Measurements from ENCODE around the gene SLC37A2. TPM values are rescaled to one million over a fixed set of nuclear protein-coding genes. Genes with fewer than 3 reads are reported as not detected.
"Not testable (repeated sequence)": the region's sequence is repeated elsewhere in the genome, so short reads cannot be mapped to it uniquely, and the experiment has no call there.

SLC37A2 gene
- total and polyA plus RNA-seq, 2 of the 4 experiments (the other 2 are of a cell fraction) = 0.72 to 1.1 TPM

DNA sequence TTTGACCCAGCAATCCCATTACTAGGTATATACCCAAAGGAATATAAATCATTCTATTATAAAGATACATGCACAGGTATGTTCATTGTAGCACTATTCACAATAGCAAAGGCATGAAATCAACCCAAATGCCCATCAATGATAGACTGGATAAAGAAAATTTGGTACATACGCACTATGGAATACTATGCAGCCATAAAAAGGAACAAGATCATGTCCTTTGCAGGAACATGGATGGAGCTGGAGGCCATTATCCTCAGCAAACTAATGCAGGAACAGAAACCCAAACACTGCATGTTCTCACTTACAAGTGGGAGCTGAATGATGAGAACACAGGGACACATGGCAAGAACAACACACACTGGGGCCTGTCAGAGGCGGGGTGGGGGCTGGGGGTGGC is 7.0 kb upstream of the SLC37A2 start:
- H3K14ac ChIP-seq (replicated peaks; ENCODE audit: low read depth, low read length); dilution Hi-C loops (cut with HindIII; ENCODE audit: low sequenced_read_pairs, unreplicated experiment); H3K27me3 ChIP-seq (ENCODE audit: control insufficient read depth, insufficient read depth, low read length); H3K18ac ChIP-seq (ENCODE audit: low read depth, low read length); H3K4me2 ChIP-seq (ENCODE audit: low read depth, low read length); intact Hi-C loops (cut with micrococcal nuclease); ATAC-seq (ENCODE audit: low read depth); H4K8ac ChIP-seq (ENCODE audit: low read depth in 2 of 2, low read length in 2 of 2); H2BK15ac ChIP-seq (ENCODE audit: low read depth, low read length); H3K23ac ChIP-seq (ENCODE audit: low read depth, low read length); BruUV-seq (replicated peaks); H3K79me1 ChIP-seq (ENCODE audit: low read depth in 1 of 2, low read length in 2 of 2); H3K9me3 ChIP-seq (ENCODE audit: control insufficient read depth, insufficient read depth, low read length); H4K5ac ChIP-seq (ENCODE audit: low read depth, low read length); H2BK20ac ChIP-seq (ENCODE audit: low read depth, low read length); in situ Hi-C loops (cut with MboI; ENCODE audit: low sequenced_read_pairs); H3K36me3 ChIP-seq (ENCODE audit: control insufficient read depth, insufficient read depth, low read length); H3K9me1 ChIP-seq (ENCODE audit: insufficient read depth, low read length); DNase-seq; H3K4me3 ChIP-seq (ENCODE audit: insufficient read depth, low read depth, low read length); CTCF ChIA-PET; H2AFZ ChIP-seq (replicated peaks; ENCODE audit: low read length, poor library complexity); H4K20me1 ChIP-seq (ENCODE audit: insufficient read depth, low read length); H2BK5ac ChIP-seq (ENCODE audit: low read depth, low read length, poor library complexity, severe bottlenecking); H3K4ac ChIP-seq (ENCODE audit: low read depth, low read length); H2AK9ac ChIP-seq (replicated peaks; ENCODE audit: low read depth, low read length, poor library complexity); H3K56ac ChIP-seq (ENCODE audit: extremely low read depth, insufficient read depth, low read length); H3K27ac ChIP-seq (ENCODE audit: insufficient read depth, low read length); H2AK5ac ChIP-seq (ENCODE audit: low read depth, low read length); H3K9ac ChIP-seq (ENCODE audit: low read depth, low read length); H3K4me1 ChIP-seq (ENCODE audit: control insufficient read depth, insufficient read depth, low read length); H2BK120ac ChIP-seq (ENCODE audit: low read depth, low read length); POLR2A ChIA-PET (ENCODE audit: unreplicated experiment); H4K91ac ChIP-seq (ENCODE audit: insufficient read depth, low read depth, low read length): not testable (repeated sequence)
- no CpG with 5 or more reads among the region's 2 CpGs for WGBS, 2 experiments (ENCODE audit: extremely low coverage in 2 of 2, insufficient read length in 1 of 2)

All from IMR-90 (cell line).